Liver (tissue), 9 donors: ENCODE data around the gene AP5Z1. TPM values are rescaled to one million over a fixed set of nuclear protein-coding genes. Genes with fewer than 3 reads are reported as not detected.

Experiments
- DNase-seq: peaks from one replicate; pipeline ENCODE4 v3.0.0-alpha.2; 2017; ENCODE audit warnings: low spot score
- H3K27ac ChIP-seq, 2 donors: one replicate each; pipeline ENCODE4 v1.7.0; 2013; ENCODE audit warnings: inconsistent platforms in 2 of 2, low read length in 2 of 2, control low read depth in 1 of 2, low read depth in 1 of 2, mild to moderate bottlenecking in 1 of 2
- H3K27me3 ChIP-seq, 4 donors: one replicate each; pipeline versions ENCODE4 v1.6.1 to v1.7.0; 2013; ENCODE audit warnings: low read length in 3 of 4, inconsistent platforms in 1 of 4, mild to moderate bottlenecking in 1 of 4, moderate library complexity in 1 of 4; ENCODE audit not compliant: control insufficient read depth in 4 of 4, insufficient read depth in 4 of 4
- H3K36me3 ChIP-seq, 4 donors: one replicate each; pipeline versions ENCODE4 v1.6.1 to v1.7.0; 2013; ENCODE audit warnings: low read length in 3 of 4, mild to moderate bottlenecking in 3 of 4, low read depth in 1 of 4, moderate library complexity in 1 of 4; ENCODE audit not compliant: control insufficient read depth in 4 of 4, insufficient read depth in 3 of 4
- H3K4me1 ChIP-seq, 4 donors: one replicate each; pipeline versions ENCODE4 v1.6.1 to v1.7.0; 2013; ENCODE audit warnings: low read length in 3 of 4, mild to moderate bottlenecking in 3 of 4, moderate library complexity in 1 of 4; ENCODE audit not compliant: control insufficient read depth in 4 of 4, insufficient read depth in 4 of 4
- H3K4me3 ChIP-seq, 3 donors: one replicate each; pipeline versions ENCODE4 v1.6.1 to v1.7.0; 2013; ENCODE audit warnings: low read length in 3 of 3, control low read depth in 1 of 3, low read depth in 1 of 3, mild to moderate bottlenecking in 1 of 3
- H3K9ac ChIP-seq, 2 donors: one replicate each; pipeline ENCODE4 v1.7.0; 2013; ENCODE audit warnings: low read length in 2 of 2, mild to moderate bottlenecking in 2 of 2, moderate library complexity in 2 of 2, control low read depth in 1 of 2, low read depth in 1 of 2
- H3K9me3 ChIP-seq, 4 donors: one replicate each; pipeline versions ENCODE4 v1.6.1 to v1.7.0; 2013; ENCODE audit warnings: low read length in 3 of 4; ENCODE audit not compliant: control insufficient read depth in 4 of 4
- CTCF ChIP-seq: fragments of 150-350 bp; IDR thresholded peaks from 2 replicates; pipeline ENCODE4 v1.5.1; 2017; ENCODE audit warnings: improper control_type of control experiment, low read depth, low read length; ENCODE audit not compliant: missing input control
- EGR1 ChIP-seq, 2 donors: IDR thresholded peaks; 2 replicates each; pipeline ENCODE4 v1.6.1; 2016 to 2018; ENCODE audit warnings: antibody characterized with exemption in 2 of 2, low read depth in 2 of 2
- FOXA1 ChIP-seq: IDR thresholded peaks from 2 replicates; pipeline ENCODE4 v1.6.1; 2016; ENCODE audit warnings: antibody characterized with exemption
- FOXA2 ChIP-seq: IDR thresholded peaks from 2 replicates; pipeline ENCODE4 v1.6.1; 2016; ENCODE audit warnings: antibody characterized with exemption
- GABPA ChIP-seq, 2 donors: IDR thresholded peaks in 1 of 2; conservative IDR thresholded peaks in 1 of 2; 2 replicates each; pipeline ENCODE4 v1.6.1; 2016; ENCODE audit warnings: antibody characterized with exemption in 2 of 2, mild to moderate bottlenecking in 1 of 2, moderate library complexity in 1 of 2
- HNF4A ChIP-seq, 2 donors: conservative IDR thresholded peaks; 2 replicates each; pipeline ENCODE4 v1.6.1; 2016; ENCODE audit warnings: antibody characterized with exemption in 2 of 2, mild to moderate bottlenecking in 2 of 2
- HNF4G ChIP-seq: IDR thresholded peaks from 2 replicates; pipeline ENCODE4 v1.6.1; 2016; ENCODE audit warnings: antibody characterized with exemption
- JUND ChIP-seq, 2 donors: IDR thresholded peaks; 2 replicates each; pipeline ENCODE4 v1.6.1; 2016; ENCODE audit warnings: antibody characterized with exemption in 2 of 2
- MAX ChIP-seq: IDR thresholded peaks from 2 replicates; pipeline ENCODE4 v1.6.1; 2016; ENCODE audit warnings: antibody characterized with exemption
- NR2F2 ChIP-seq: IDR thresholded peaks from 2 replicates; pipeline ENCODE4 v1.6.1; 2016; ENCODE audit warnings: antibody characterized with exemption
- RAD21 ChIP-seq, 2 donors: IDR thresholded peaks; 2 replicates each; pipeline ENCODE4 v1.6.1; 2016; ENCODE audit warnings: antibody characterized with exemption in 2 of 2, mild to moderate bottlenecking in 2 of 2
- REST ChIP-seq: IDR thresholded peaks from 2 replicates; pipeline ENCODE4 v1.6.1; 2016; ENCODE audit warnings: antibody characterized with exemption, mild to moderate bottlenecking
- RXRA ChIP-seq, 2 donors: IDR thresholded peaks; 2 replicates each; pipeline ENCODE4 v1.6.1; 2017 to 2018; ENCODE audit warnings: antibody characterized with exemption in 2 of 2, mild to moderate bottlenecking in 1 of 2
- SP1 ChIP-seq: IDR thresholded peaks from 2 replicates; pipeline ENCODE4 v1.6.1; 2018; ENCODE audit warnings: antibody characterized with exemption, mild to moderate bottlenecking
- TAF1 ChIP-seq: conservative IDR thresholded peaks from 2 replicates; pipeline ENCODE4 v1.6.1; 2016; ENCODE audit warnings: antibody characterized with exemption, mild to moderate bottlenecking
- ZBTB33 ChIP-seq: IDR thresholded peaks from 2 replicates; pipeline ENCODE4 v1.6.1; 2016; ENCODE audit warnings: antibody characterized with exemption
- WGBS: extraction: QIAGEN DNeasy Blood & Tissue Kit; methylation state at CpG from one replicate; pipeline ENCODE4 v1.1.7; 2013; 5-methylcytosine and 5-hydroxymethylcytosine counted together
- polyA plus RNA-seq, 2 donors: library from polyadenylated mRNA; stranded (reverse) in 1 of 2; unstranded in 1 of 2; fragments of 200-250 nt in 1 of 2; fragments of >200 nt in 1 of 2; fragmentation: Nextera tagmentation in 1 of 2; extraction: Ambion mirVana in 1 of 2; gene quantifications; one replicate each; pipeline versions ENCODE4 v1.2.1 to v1.2.3, GENCODE V29; 2013 to 2015
- total RNA-seq, 2 donors: library from RNA; depleted of rRNA; stranded (reverse); fragments of >200 nt; gene quantifications; one replicate each; pipeline ENCODE4 v1.2.3, GENCODE V29; 2014
- donor health status: healthy.
- donor health status: healthy.
- donor health status: healthy.
- donor health status: healthy.
- donor health status: healthy.

AP5Z1 gene
- total and polyA plus RNA-seq, 4 donors: 10.2 to 16.0 (median 14.2) TPM

GRCh38 chr7:4800487-4800886, 25.1 kb downstream of the AP5Z1 start:
- Histone ChIP-seq H3K36me3 (no peaks in the 10 kb centered on the region), H3K27ac (no peak overlapping the region), H3K9ac (no peak overlapping the region), H3K4me1 (no peaks in the 10 kb centered on the region), H3K4me3 (no peak overlapping the region), H3K27me3 (no peaks in the 10 kb centered on the region), H3K9me3 (no peaks in the 10 kb centered on the region)
- no peak for TF ChIP-seq TAF1
- DNase-seq: no peak
- 78% methylated on average over 10 of the region's 10 CpGs for WGBS

GRCh38 chr7:4800926-4801838, 25.8 kb downstream of the AP5Z1 start:
- Histone ChIP-seq H3K27ac (no peak overlapping the region), H3K4me3 (no peak overlapping the region), H3K4me1 (no peaks in the 10 kb centered on the region), H3K27me3 (no peaks in the 10 kb centered on the region), H3K9ac (no peak overlapping the region), H3K36me3 (no peaks in the 10 kb centered on the region), H3K9me3 (no peaks in the 10 kb centered on the region)
- no peak for TF ChIP-seq HNF4A (conservative IDR thresholded peaks at IDR 0.05)
- no peak for TF ChIP-seq MAX
- no peak for TF ChIP-seq FOXA2
- no peak for TF ChIP-seq EGR1 (IDR thresholded peaks at IDR 0.05; ENCODE audit: low read depth in 2 of 2)
- no peak for TF ChIP-seq RAD21 (IDR thresholded peaks at IDR 0.05)
- no peak for TF ChIP-seq RXRA (IDR thresholded peaks at IDR 0.05)
- no peak for TF ChIP-seq JUND (IDR thresholded peaks at IDR 0.05)
- WGBS: 89% methylated on average over 27 of the region's 27 CpGs
- no peak for DNase-seq

- H3K4me3 ChIP-seq: no peak overlapping the region
- TF ChIP-seq REST: no peak
- TF ChIP-seq RXRA (IDR thresholded peaks at IDR 0.05): no peak
- TF ChIP-seq RAD21 (IDR thresholded peaks at IDR 0.05): no peak
- no peak for TF ChIP-seq SP1
- TF ChIP-seq TAF1: no peak
- TF ChIP-seq GABPA (IDR thresholded peaks at IDR 0.05 in 1 of 2, conservative IDR thresholded peaks at IDR 0.05 in 1 of 2): no peak
- TF ChIP-seq HNF4A (conservative IDR thresholded peaks at IDR 0.05): no peak
- no peak for TF ChIP-seq MAX
- no peak for TF ChIP-seq EGR1 (IDR thresholded peaks at IDR 0.05; ENCODE audit: low read depth in 2 of 2)
- TF ChIP-seq FOXA1: no peak
- no peak for TF ChIP-seq HNF4G
- no peak for TF ChIP-seq FOXA2
- no peak for TF ChIP-seq NR2F2
- TF ChIP-seq ZBTB33: no peak
- TF ChIP-seq CTCF: no peak
- WGBS: 59% methylated on average over 18 of the region's 18 CpGs
- no peaks in the 10 kb centered on the region for H3K36me3 ChIP-seq
- H3K9me3 ChIP-seq: no peaks in the 10 kb centered on the region
- H3K27me3 ChIP-seq: no peaks in the 10 kb centered on the region
- DNase-seq: no peak
- H3K27ac ChIP-seq: no peak overlapping the region
- no peaks in the 10 kb centered on the region for H3K4me1 ChIP-seq
- H3K9ac ChIP-seq: no peak overlapping the region
Observed at GRCh38 chr7:4801839-4802231, 26.4 kb downstream of the AP5Z1 start.
